K562 (cell line): ENCODE data around the gene SERPINE1. TPM values are rescaled to one million over a fixed set of nuclear protein-coding genes. Genes with fewer than 3 reads are reported as not detected.
A peak's percentile ranks its signal among the peaks of the same experiment; 100 is the strongest.

Source experiments
- ATAC-seq: fragments of 200-7000 bp; cut with Tn5 transposase; 3 replicates; pipeline ENCODE4 v1.9.1; 2020; ENCODE audit warnings: moderate library complexity
- BruUV-seq: library from RNA; stranded (reverse); fragments of 400-500 nt; replicated peaks from 2 replicates; lab custom pipeline; 2021; lab: Mats Ljungman, UMichigan
- CTCF ChIA-PET: fragments of 300-600 bp; formaldehyde crosslinking; extraction: SDS; loops from one replicate; lab custom pipeline; 2021; ENCODE audit warnings: low intra/inter-chr PET ratio; lab: Yijun Ruan, JAX
- POLR2A ChIA-PET: fragments of 300-600, 350-650 bp; sonication (Branson Sonifier 250); formaldehyde crosslinking; extraction: SDS; loops from one replicate; lab custom pipeline; 2021; ENCODE audit warnings: antibody characterized with exemption, inconsistent platforms; lab: Yijun Ruan, JAX
- DNase-seq, 4 experiments: peaks; one replicate each; pipeline versions ENCODE4 v3.0.0 to v3.0.0-alpha.2; 2011 to 2018; ENCODE audit warnings: low spot score in 3 of 4, mixed read lengths in 3 of 4; ENCODE audit errors: extremely low read depth in 1 of 4
- FAIRE-seq: peaks from 2 replicates; lab custom pipeline; 2011; peaks lifted over from hg19 to GRCh38; lab: Jason Lieb, UNC
- H2AFZ ChIP-seq: 2 replicates; pipeline ENCODE4 v1.6.0; 2011; ENCODE audit warnings: low read depth, low read length, control low read depth, inconsistent platforms
- H3K27ac ChIP-seq: fragments of 200-600 bp; 3 replicates; pipeline ENCODE4 v1.8.0; 2011; ENCODE audit warnings: low read depth, mild to moderate bottlenecking, control low read depth, inconsistent platforms, low read length, moderate library complexity, mixed read lengths; ENCODE audit errors: extremely low read depth
- H3K27me3 ChIP-seq, 2 experiments: fragments of 300-600 bp in 1 of 2; 2 replicates in 1 of 2; 3 replicates in 1 of 2; pipeline versions ENCODE4 v1.6.0 to v1.8.0; 2011; ENCODE audit warnings: inconsistent platforms in 2 of 2, low read length in 2 of 2, mild to moderate bottlenecking in 1 of 2, mixed read lengths in 1 of 2, moderate library complexity in 1 of 2; ENCODE audit not compliant: control insufficient read depth in 2 of 2, insufficient read depth in 2 of 2
- H3K36me3 ChIP-seq: fragments of 300-600 bp; 3 replicates; pipeline ENCODE4 v1.8.0; 2011; ENCODE audit warnings: mild to moderate bottlenecking, low read length, inconsistent platforms; ENCODE audit not compliant: control insufficient read depth, insufficient read depth
- H3K4me1 ChIP-seq, 2 experiments: fragments of 200-600 bp in 1 of 2; replicated peaks in 1 of 2; 2 replicates in 1 of 2; 3 replicates in 1 of 2; pipeline versions ENCODE4 v1.5.1 to v1.8.0; 2011; ENCODE audit warnings: inconsistent platforms in 2 of 2, low read length in 2 of 2, mild to moderate bottlenecking in 1 of 2, mixed read lengths in 1 of 2, moderate library complexity in 1 of 2; ENCODE audit not compliant: control insufficient read depth in 2 of 2, insufficient read depth in 2 of 2
- H3K4me2 ChIP-seq: 2 replicates; pipeline ENCODE4 v1.6.1; 2011; ENCODE audit warnings: low read length, control low read depth, inconsistent platforms, mixed read lengths; ENCODE audit not compliant: insufficient read depth
- H3K4me3 ChIP-seq: fragments of 200-600 bp; sonication (generic), shearing (Covaris generic); 2 replicates; pipeline ENCODE4 v1.5.1; 2016; ENCODE audit warnings: control low read depth, inconsistent platforms
- H3K79me2 ChIP-seq: fragments of 200-600 bp; 3 replicates; pipeline ENCODE4 v1.8.0; 2011; ENCODE audit warnings: low read length, inconsistent platforms; ENCODE audit not compliant: control insufficient read depth, insufficient read depth
- H3K9ac ChIP-seq, 2 experiments: 2 replicates each; pipeline versions ENCODE4 v1.6.0 to v1.6.1; 2011; ENCODE audit warnings: low read depth in 2 of 2, low read length in 2 of 2, control low read depth in 1 of 2, inconsistent platforms in 1 of 2, mild to moderate bottlenecking in 1 of 2, mixed read lengths in 1 of 2; ENCODE audit not compliant: insufficient read depth in 1 of 2
- H3K9me1 ChIP-seq: one replicate; pipeline ENCODE4 v1.6.0; 2011; ENCODE audit warnings: inconsistent platforms, mild to moderate bottlenecking, low read length, moderate library complexity; ENCODE audit not compliant: control insufficient read depth, insufficient read depth
- H3K9me3 ChIP-seq: replicated peaks from 2 replicates; pipeline ENCODE4 v1.5.1; 2011; ENCODE audit warnings: low read depth, low read length, inconsistent platforms; ENCODE audit not compliant: control insufficient read depth, insufficient read depth
- H4K20me1 ChIP-seq: replicated peaks from 2 replicates; pipeline ENCODE4 v1.6.1; 2011; ENCODE audit warnings: low read length, inconsistent platforms, mixed read lengths; ENCODE audit not compliant: control insufficient read depth, insufficient read depth
- CREB5 ChIP-seq: fragments of 250-450 bp; sonication (Bioruptor Pico); IDR thresholded peaks from 2 replicates; pipeline ENCODE4 v1.5.0; 2020; ENCODE audit warnings: mild to moderate bottlenecking
- E2F3 ChIP-seq: fragments of 250-450 bp; sonication (Bioruptor Pico); IDR thresholded peaks from 2 replicates; pipeline ENCODE4 v1.4.0; 2020; ENCODE audit warnings: mild to moderate bottlenecking
- FOXA3 ChIP-seq, 2 experiments: fragments of 450-650 bp in 1 of 2; sonication (generic) in 1 of 2; formaldehyde crosslinking; IDR thresholded peaks in 1 of 2; conservative IDR thresholded peaks in 1 of 2; 2 replicates each; pipeline versions ENCODE4 v1.4.0 to v1.8.0; 2020 to 2022; ENCODE audit warnings: mild to moderate bottlenecking in 2 of 2, missing genetic modification reagents in 1 of 2
- MEIS2 ChIP-seq: fragments of 450-650 bp; IDR thresholded peaks from 2 replicates; pipeline ENCODE4 v1.6.1; 2014; ENCODE audit warnings: mild to moderate bottlenecking; ENCODE audit not compliant: partially characterized antibody
- PBX2 ChIP-seq, 2 experiments: IDR thresholded peaks in 1 of 2; conservative IDR thresholded peaks in 1 of 2; 2 replicates each; pipeline ENCODE4 v1.6.1; 2016; ENCODE audit warnings: low read depth in 2 of 2, mild to moderate bottlenecking in 1 of 2, missing compliant biosample characterization in 1 of 2, missing genetic modification characterization in 1 of 2, moderate library complexity in 1 of 2
- PKNOX1 ChIP-seq: fragments of 450-650 bp; IDR thresholded peaks from 2 replicates; pipeline ENCODE4 v1.6.1; 2016
- RBM15 ChIP-seq: fragments of 200-400 bp; formaldehyde crosslinking; IDR thresholded peaks from 2 replicates; pipeline ENCODE4 v1.6.1; 2018; ENCODE audit warnings: mild to moderate bottlenecking, low read length, moderate library complexity; ENCODE audit not compliant: insufficient read depth
- SFPQ ChIP-seq: fragments of 200-400 bp; formaldehyde crosslinking; IDR thresholded peaks from 2 replicates; pipeline ENCODE4 v1.6.1; 2017; ENCODE audit warnings: mild to moderate bottlenecking, low read depth, low read length, moderate library complexity
- ZBTB26 ChIP-seq: fragments of 450-650 bp; formaldehyde crosslinking; IDR thresholded peaks from 2 replicates; pipeline ENCODE4 v1.4.0; 2022; ENCODE audit warnings: missing genetic modification characterization
- ZZZ3 ChIP-seq: fragments of 450-650 bp; IDR thresholded peaks from 2 replicates; pipeline ENCODE4 v1.6.1; 2016; ENCODE audit warnings: antibody characterized with exemption, mild to moderate bottlenecking, moderate library complexity
- WGBS: fragments of 100-300 bp; shearing (Covaris generic); methylation state at CpG from one replicate; pipeline ENCODE4 v1.1.6; 2016; ENCODE audit warnings: low coverage, mixed read lengths; ENCODE audit not compliant: insufficient coverage; ENCODE audit errors: missing lambda C conversion rate; 5-methylcytosine and 5-hydroxymethylcytosine counted together
- in situ Hi-C: fragments of 300-500 bp; cut with MboI; formaldehyde crosslinking; loops from 4 replicates; pipeline ENCODE4 v1.15.0; 2018; ENCODE audit warnings: inconsistent platforms, mixed read lengths
- intact Hi-C: fragments of 100-400 bp; cut with micrococcal nuclease; formaldehyde crosslinking; loops from 2 replicates; pipeline ENCODE4 v1.14.2; 2022
- polyA plus RNA-seq, 8 experiments: library from polyadenylated mRNA; depleted of rRNA in 4 of 8; stranded (reverse) in 5 of 8; unstranded in 3 of 8; fragments of >200 nt; fragmentation: Nextera tagmentation in 2 of 8; fragmentation: Illumina TruSeq in 1 of 8; extraction: Ambion mirVana in 2 of 8; extraction: Trizol in 1 of 8; gene quantifications; 2 replicates each; pipeline versions ENCODE4 v1.2.1 to v1.2.3, GENCODE V29; 2011 to 2014; ENCODE audit warnings: inconsistent platforms in 1 of 8, missing spikeins in 1 of 8
- total RNA-seq, 7 experiments: library from RNA; depleted of rRNA in 6 of 7; stranded (reverse); fragments of >200 nt in 6 of 7; fragmentation: Illumina TruSeq in 2 of 7; extraction: Trizol in 2 of 7; gene quantifications; 2 replicates each; pipeline versions ENCODE4 v1.2.1 to v1.2.3, GENCODE V29; 2011 to 2021; ENCODE audit warnings: low replicate concordance in 1 of 7

The SERPINE1 gene
- total and polyA plus RNA-seq, 9 of the 15 experiments (the other 6 are each of a cell fraction or from before 2014, with no cell fraction given): 0.22 to 4.8 (median 0.91) TPM

GRCh38 chr7:101109368-101109767 lies 17.5 kb upstream of the SERPINE1 start:
- Histone ChIP-seq H3K79me2 (no peaks in the 10 kb centered on the region), H2AFZ (no peak overlapping the region), H3K36me3 (no peaks in the 10 kb centered on the region), H3K9ac (peak overlapping the region in 1 of 2 experiments; percentile 49; a peak in 2 of 4 replicates), H3K27me3 (no peaks in the 10 kb centered on the region), H3K4me3 (no peak overlapping the region), H3K9me1 (no peaks in the 10 kb centered on the region), H3K4me1 (peaks cover 0 to 20% of the 10 kb centered on the region in 2 experiments), H3K9me3 (no peaks in the 10 kb centered on the region), H4K20me1 (no peaks in the 10 kb centered on the region), H3K27ac (no peak overlapping the region), H3K4me2 (no peak overlapping the region)
- ChIA-PET CTCF (no interaction called here), POLR2A (interaction anchor here (1.3 to 1.8 kb wide), 2 partner anchors 13 to 15 kb away, joined by 5 to 9 read pairs; no protein-coding TSS in a partner anchor)
- BruUV-seq: no TSS peak
- ATAC-seq: no peak
- FAIRE-seq: no peak
- intact Hi-C loops (no loop called here), in situ Hi-C loops (no loop called here)
- WGBS: 38% methylated on average over 6 of the region's 6 CpGs
- DNase-seq: no peak
- no peak for TF ChIP-seq FOXA3 (CRISPR knock-in tag; conservative IDR thresholded peaks at IDR 0.05 in 1 of 2, IDR thresholded peaks at IDR 0.05 in 1 of 2)
- TF ChIP-seq ZBTB26 (CRISPR knock-in tag): no peak
- TF ChIP-seq E2F3 (CRISPR knock-in tag): no peak
- TF ChIP-seq MEIS2: peak; percentile 55
- peak; percentile 93 for TF ChIP-seq PKNOX1
- TF ChIP-seq SFPQ: no peak
- TF ChIP-seq RBM15: no peak
- TF ChIP-seq ZZZ3: no peak
- no peak for TF ChIP-seq CREB5 (CRISPR knock-in tag)
- 0 out of 2 replicates have a peak, but pooled peaks have one; percentile 15 for TF ChIP-seq PBX2 (CRISPR knock-in tag; IDR thresholded peaks at IDR 0.05; ENCODE audit: low read depth)
- peak; percentile 71 for TF ChIP-seq PBX2 (tag; conservative IDR thresholded peaks at IDR 0.05; ENCODE audit: low read depth)
